ENCODE measurements around the gene LEMD3.

The LEMD3 gene

DNA sequence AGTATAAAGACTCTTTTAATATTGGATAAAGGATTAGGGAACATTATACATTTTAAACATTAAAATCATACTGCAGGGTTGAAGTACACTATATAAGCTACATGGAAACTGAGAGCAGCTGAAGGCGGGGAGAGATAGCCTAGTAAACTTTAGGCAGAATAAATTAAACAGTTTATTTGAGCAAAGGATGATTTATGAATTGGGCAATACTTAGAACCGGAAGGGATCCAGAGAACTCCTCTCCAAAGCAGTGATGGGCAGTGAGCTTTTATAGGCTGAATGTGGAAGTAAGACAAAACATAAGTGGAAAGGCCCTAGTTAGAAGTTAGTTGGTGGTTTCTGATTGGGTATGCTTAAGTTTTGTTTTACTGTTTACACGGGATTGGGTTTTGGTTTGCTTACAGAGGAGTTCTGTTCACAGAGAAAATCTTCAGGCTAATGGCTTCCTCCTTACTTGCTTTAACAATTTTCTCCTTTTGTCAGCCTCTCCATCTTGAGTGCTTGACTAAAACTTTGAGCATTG, 18.9 kb downstream of the LEMD3 start:
- TF ChIP-seq SIN3A (IDR thresholded peaks at IDR 0.05; ENCODE audit: borderline replicate concordance, insufficient read depth, low read length): no peak
- TF ChIP-seq, protein P1, sequence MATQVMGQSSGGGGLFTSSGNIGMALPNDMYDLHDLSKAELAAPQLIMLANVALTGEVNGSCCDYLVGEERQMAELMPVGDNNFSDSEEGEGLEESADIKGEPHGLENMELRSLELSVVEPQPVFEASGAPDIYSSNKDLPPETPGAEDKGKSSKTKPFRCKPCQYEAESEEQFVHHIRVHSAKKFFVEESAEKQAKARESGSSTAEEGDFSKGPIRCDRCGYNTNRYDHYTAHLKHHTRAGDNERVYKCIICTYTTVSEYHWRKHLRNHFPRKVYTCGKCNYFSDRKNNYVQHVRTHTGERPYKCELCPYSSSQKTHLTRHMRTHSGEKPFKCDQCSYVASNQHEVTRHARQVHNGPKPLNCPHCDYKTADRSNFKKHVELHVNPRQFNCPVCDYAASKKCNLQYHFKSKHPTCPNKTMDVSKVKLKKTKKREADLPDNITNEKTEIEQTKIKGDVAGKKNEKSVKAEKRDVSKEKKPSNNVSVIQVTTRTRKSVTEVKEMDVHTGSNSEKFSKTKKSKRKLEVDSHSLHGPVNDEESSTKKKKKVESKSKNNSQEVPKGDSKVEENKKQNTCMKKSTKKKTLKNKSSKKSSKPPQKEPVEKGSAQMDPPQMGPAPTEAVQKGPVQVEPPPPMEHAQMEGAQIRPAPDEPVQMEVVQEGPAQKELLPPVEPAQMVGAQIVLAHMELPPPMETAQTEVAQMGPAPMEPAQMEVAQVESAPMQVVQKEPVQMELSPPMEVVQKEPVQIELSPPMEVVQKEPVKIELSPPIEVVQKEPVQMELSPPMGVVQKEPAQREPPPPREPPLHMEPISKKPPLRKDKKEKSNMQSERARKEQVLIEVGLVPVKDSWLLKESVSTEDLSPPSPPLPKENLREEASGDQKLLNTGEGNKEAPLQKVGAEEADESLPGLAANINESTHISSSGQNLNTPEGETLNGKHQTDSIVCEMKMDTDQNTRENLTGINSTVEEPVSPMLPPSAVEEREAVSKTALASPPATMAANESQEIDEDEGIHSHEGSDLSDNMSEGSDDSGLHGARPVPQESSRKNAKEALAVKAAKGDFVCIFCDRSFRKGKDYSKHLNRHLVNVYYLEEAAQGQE (IDR thresholded peaks at IDR 0.05; ENCODE audit: insufficient read depth in 1 of 2, low read depth in 2 of 2, low read length in 2 of 2): no peak

DNA sequence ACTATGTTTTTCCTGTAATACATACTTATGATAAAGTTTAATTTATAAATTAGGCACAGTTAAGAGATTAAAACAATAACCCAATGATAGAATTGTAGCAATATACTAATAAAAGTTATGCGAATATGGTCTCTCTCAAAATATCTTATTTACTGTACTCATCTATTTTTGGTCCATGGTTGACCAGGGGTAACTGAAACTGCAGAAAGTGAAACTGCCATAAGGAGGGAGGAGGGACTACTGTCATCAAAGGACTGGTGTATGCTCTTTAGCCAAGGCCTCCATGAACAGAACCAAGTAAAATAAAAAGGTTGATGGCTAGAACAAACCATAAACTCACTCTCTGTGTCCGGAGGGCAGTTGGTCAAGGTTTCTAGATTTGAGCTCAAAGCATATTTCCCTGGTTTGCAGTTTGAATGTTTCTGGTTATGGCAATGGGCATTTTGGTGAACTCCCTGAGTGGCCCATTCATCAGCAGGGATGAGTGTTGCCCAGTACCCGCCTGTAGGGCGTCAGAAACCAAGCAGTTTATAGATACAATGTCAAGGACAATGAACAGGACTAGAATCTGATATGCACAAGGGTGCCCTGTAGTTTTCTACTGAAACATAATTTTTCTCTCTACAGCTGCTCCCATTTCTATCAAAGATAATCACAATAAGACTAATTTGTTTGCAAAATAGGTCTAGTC, 19.8 kb downstream of the LEMD3 start:
- TF ChIP-seq POLR2AphosphoS5 (IDR thresholded peaks at IDR 0.05; ENCODE audit: low read depth, low read length) (no peak), FOXP2 (optimal IDR thresholded peaks at IDR 0.05; ENCODE audit: borderline replicate concordance, extremely low read depth, extremely low read length, insufficient read depth) (no peak), SIN3A (IDR thresholded peaks at IDR 0.05; ENCODE audit: borderline replicate concordance, insufficient read depth, low read length) (no peak), TAF1 (IDR thresholded peaks at IDR 0.05; ENCODE audit: borderline replicate concordance, insufficient read depth, low read length) (no peak)
- TF ChIP-seq, protein P1 (IDR thresholded peaks at IDR 0.05; ENCODE audit: insufficient read depth in 1 of 2, low read depth in 2 of 2, low read length in 2 of 2): no peak

DNA sequence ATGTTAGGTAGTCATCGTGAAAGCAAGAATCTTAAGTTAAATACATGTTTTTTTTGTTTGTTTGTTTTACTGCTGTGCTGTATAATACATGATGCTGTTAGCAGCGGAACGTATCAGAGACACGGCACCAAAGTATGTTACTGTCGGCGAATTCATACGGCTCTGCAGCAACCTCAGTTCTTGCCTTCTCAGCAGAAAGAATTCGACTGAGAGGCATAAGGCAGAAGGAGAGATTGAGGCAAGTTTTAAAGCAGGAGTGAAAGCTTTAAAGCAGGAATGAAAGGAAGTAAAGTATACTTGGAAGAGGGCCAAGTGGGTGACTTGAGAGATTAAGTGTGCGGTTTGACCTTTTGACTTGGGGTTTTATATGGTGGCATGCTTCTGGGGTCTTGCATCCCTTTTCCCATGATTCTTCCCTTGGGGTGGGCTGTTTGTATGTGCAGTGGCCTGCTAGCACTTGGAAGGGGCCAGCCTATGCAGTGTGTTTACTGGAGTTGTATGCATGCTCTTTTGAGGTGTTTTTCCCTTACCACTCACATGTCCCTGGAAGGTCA, 23.7 kb downstream of the LEMD3 start:
- TF ChIP-seq POLR2AphosphoS5 (IDR thresholded peaks at IDR 0.05; ENCODE audit: low read depth, low read length): no peak
- TF ChIP-seq, protein P1 (IDR thresholded peaks at IDR 0.05; ENCODE audit: insufficient read depth in 1 of 2, low read depth in 2 of 2, low read length in 2 of 2): no peak
- no peak for TF ChIP-seq TAF1 (IDR thresholded peaks at IDR 0.05; ENCODE audit: borderline replicate concordance, insufficient read depth, low read length)
- TF ChIP-seq FOXP2 (optimal IDR thresholded peaks at IDR 0.05; ENCODE audit: borderline replicate concordance, extremely low read depth, extremely low read length, insufficient read depth): no peak
- TF ChIP-seq SIN3A (IDR thresholded peaks at IDR 0.05; ENCODE audit: borderline replicate concordance, insufficient read depth, low read length): no peak

DNA sequence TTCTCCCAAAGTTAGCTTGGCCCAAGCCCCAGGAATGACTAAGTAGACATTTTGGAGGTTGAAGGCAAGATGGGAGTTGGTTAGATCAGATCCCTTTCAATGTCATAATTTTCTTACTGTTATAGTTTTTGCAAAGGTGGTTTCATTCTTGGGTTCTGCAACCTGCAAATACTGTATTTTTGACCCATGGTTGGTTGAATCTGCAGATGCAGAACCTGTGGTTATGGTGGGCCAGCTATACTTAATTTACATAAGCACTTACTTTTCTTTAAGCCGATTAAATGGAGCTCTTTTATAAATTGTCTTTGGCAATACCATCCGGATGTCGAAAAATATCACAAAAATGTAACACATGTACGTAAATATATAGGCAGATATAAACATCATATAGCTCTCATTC, 25.6 kb downstream of the LEMD3 start:
- TF ChIP-seq TAF1 (IDR thresholded peaks at IDR 0.05; ENCODE audit: borderline replicate concordance, insufficient read depth, low read length) (no peak), POLR2AphosphoS5 (IDR thresholded peaks at IDR 0.05; ENCODE audit: low read depth, low read length) (no peak), SIN3A (IDR thresholded peaks at IDR 0.05; ENCODE audit: borderline replicate concordance, insufficient read depth, low read length) (no peak), FOXP2 (optimal IDR thresholded peaks at IDR 0.05; ENCODE audit: borderline replicate concordance, extremely low read depth, extremely low read length, insufficient read depth) (no peak)
- TF ChIP-seq, protein P1 (IDR thresholded peaks at IDR 0.05; ENCODE audit: insufficient read depth in 1 of 2, low read depth in 2 of 2, low read length in 2 of 2): no peak
